Measurements from ENCODE around the gene ZNF525. TPM values are rescaled to one million over a fixed set of nuclear protein-coding genes. Genes with fewer than 3 reads are reported as not detected.

The ZNF525 gene
- polyA plus RNA-seq = 8.0 and 15.0 TPM in 2 replicates

DNA sequence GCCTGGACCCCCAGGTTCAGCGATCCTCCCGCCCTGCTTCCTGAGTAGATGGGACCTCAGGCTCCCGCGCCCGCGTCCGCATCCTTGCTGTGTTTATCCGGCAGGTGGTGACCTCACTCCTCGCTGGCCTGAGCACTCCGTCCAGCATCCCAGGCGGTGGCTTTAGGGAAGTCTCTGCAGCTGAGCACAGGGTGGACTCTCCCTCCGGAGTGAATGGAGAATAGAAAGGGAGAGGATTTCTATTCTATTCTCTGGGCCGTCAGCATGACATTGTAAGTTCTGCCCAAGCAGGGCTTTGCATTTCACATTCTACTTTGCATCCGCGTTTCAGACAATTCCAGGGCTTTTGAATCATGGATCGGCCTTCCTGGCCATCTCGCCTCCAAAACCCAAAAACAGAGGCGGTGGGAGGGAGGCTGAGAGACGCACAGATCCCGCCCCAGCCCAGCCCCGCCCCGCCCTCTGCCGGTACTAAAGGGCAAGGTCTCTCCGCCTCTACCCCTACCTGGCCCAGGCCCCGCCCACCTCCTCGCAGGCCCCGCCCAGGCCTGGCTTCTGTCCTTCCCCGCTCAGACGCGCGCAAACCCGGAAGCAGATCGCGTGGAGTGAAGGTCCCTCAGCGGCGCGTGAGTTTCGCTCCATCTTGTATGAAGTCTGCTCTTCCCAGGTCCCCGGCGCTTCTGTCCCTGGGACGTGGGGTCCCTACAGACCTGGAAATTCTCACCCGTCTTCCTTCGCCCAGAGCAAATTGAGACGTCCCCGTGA, at the start of gene ZNF525:
Gene ZNF525 (plus strand): TSS at position 572 of the 765 bp plus-strand sequence. CDS start 6,577 bp downstream, outside the sequence.

DNA sequence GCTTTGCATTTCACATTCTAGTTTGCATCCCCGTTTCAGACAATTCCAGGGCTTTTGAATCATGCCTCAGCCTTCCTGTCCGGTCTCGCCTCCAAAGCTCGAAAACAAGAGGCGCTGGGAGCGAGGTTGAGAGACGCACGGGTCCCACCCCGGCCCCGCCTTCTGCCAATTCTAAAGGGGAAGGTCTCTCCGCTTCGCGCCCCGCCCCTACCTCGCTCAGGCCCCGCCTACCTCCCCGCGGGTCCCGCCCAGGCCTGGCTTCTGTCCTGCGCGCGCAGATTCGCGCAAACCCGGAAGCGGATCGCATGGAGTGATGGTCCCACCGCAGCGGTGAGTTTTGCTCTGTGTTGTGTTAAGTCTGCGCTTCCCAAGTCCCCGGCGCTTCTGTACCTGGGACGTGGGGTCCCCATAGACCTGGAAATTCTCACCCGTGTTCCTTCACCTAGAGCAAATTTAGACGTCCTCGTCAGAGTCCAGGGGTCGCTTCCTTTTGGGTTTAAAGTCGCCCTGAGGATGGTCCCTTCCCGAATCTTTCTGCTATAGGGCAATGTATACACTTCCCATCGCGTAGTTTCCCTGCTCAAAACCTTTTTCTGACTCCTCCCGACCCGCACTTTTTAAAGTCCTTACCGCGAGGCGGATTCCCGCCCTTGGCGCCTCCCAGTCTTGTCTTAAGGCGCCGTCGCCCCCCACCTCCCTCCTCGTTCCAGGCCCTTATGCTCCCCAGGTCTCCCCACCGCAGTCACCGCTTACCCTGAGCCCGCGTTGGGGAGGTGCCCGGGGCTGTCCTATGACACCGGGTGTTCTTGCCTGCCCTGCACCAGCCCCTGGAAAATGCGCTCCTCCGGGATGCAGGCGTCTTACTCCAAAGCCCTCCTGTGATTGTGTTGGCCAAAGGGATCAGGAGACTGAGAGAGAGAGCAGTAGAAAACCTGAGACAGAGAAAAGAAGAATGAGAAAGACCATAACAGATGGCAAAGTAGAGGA, 31.7 kb upstream of the ZNF525 start, which contains the start of gene ZNF845:
Gene ZNF845 (plus strand): TSS at position 287 of the 987 bp plus-strand sequence. CDS start 7,559 bp downstream, outside the sequence.

DNA sequence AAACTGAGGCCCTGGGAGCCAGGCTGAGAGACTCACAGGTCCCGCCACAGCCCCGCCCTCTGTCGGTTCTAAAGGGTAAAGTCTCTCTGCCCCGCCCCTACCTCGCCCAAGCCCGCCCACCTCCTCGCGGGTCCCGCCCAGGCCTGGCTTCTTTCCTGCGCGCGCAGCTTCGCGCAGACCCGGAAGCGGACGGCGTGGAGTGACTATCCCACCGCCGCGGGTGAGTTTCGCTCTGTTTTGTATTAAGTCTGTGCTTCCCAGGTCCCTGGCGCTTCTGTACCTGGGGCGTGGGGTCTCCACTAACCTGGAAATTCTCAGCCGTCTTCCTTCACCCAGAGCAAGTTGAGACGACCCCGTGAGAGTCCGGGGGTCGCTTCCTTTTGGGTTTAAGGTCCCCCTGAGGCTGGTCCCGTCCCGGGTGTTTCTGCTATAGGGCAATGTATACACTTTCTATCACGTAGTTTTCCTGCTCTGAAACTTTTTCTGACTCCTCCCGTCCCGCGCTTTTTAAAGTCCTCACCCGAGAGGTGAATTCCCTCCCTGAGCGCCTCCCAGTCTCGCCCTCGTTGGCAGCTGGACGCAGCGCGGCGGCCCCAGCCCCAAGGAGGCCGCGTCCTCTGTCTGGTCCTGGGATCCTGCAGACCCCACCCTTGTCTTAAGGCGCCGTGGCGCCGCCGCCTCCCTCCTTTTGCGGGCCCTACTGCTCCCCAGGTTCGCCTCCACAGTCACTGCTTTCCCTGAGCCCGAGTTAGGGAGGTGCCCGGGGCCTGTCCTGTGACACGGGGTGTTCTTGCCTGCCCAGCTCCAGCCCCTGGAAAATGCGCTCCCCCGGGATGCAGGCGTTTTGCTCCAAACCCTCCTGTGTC, 29.7 kb downstream of the ZNF525 start, which contains the start of gene ZNF765:
Gene ZNF765 (plus strand): TSS at position 176 of the 866 bp plus-strand sequence. CDS start 2,867 bp downstream, outside the sequence.

DNA sequence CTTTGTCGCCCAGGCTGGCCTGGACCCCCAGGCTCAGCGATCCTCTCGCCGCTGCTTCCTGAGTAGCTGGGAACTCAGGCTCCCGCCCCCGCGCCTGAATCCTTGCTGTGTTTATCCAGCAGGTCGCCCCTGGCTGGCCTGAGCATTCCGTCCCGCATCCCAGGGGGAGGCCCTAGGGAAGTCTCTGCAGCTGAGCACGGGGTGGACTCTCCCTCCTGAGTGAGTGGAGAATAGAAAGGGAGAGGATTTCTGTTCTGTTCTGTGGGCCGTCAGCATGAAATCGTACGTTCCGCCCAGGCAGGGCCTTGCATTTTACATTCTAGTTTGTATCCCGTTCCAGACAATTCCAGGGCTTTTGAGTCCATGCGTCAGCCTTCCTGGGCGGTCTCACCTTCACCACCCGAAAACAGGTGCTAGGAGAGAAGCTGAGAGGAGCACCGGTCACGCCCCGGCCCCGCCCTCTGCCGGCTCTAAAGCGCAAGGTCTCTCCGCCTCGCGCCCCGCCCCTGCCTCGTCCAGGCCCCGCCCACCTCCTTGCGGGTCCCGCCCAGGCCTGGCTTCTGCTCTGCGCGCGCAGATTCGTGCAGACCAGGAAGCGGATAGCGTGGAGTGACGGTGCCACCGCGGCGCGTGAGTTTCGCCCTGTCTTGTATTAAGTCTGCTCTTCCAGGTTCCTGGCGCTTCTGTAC, 66.0 kb downstream of the ZNF525 start, which contains the start of gene ZNF761:
Gene ZNF761 (plus strand): TSS at position 586 of the 689 bp plus-strand sequence. CDS start 15,285 bp downstream, outside the sequence.

Other genes with a start within 250 kb of the ZNF525 start
- gene ZNF415, start 232.8 kb upstream of the ZNF525 start, polyA plus RNA-seq = 46.1 and 56.6 TPM in 2 replicates
- gene ZNF347, start 206.7 kb upstream of the ZNF525 start, polyA plus RNA-seq = 4.1 and 5.0 TPM in 2 replicates
- 1.6 and 3.5 TPM in 2 replicates for gene ZNF665, start 172.3 kb upstream of the ZNF525 start, polyA plus RNA-seq
- gene ZNF677, start 110.8 kb upstream of the ZNF525 start, polyA plus RNA-seq = 18.1 and 19.4 TPM in 2 replicates
- gene VN1R2, start 107.4 kb upstream of the ZNF525 start, polyA plus RNA-seq = not detected in 2 replicates
- gene VN1R4, start 98.0 kb upstream of the ZNF525 start, polyA plus RNA-seq = not detected in 2 replicates
- gene ZNF845, start 32.0 kb upstream of the ZNF525 start, polyA plus RNA-seq = 1.9 and 3.6 TPM in 2 replicates
- gene ZNF765, start 29.4 kb downstream of the ZNF525 start, polyA plus RNA-seq = 3.7 and 4.8 TPM in 2 replicates
- gene ZNF761, start 66.3 kb downstream of the ZNF525 start, polyA plus RNA-seq = 4.9 and 6.5 TPM in 2 replicates
- gene ZNF813, start 102.0 kb downstream of the ZNF525 start, polyA plus RNA-seq = 1.2 and 6.8 TPM in 2 replicates
- 10.6 and 14.7 TPM in 2 replicates for gene ZNF331, start 172.4 kb downstream of the ZNF525 start, polyA plus RNA-seq